Measurements from ENCODE around the gene USP19.

The USP19 gene

DNA sequence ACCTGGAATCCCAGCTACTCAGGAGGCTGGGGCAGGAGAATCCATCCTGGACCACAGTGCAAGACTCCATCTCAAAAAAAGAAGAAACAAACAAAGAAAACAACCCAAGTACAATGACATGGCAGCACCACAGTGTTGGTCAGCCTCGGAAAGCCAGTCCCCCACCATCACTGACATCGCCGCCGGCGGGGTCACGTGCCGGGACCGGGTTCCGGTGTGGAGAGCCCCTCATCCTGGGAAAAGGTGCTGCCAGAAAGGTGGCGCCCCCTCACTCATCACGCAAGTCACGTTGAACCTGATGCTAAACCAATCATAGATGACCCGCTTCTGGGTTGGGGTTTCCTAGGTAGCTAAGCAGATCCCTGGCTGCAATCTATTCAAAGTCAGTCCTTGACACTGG, 44.5 kb downstream of the USP19 start:
- Mint-ChIP-seq H3K27ac (ENCODE audit: low read depth) (no peak overlapping the region), H3K4me3 (no peak overlapping the region), H3K9me3 (no peaks in the 10 kb centered on the region), H3K4me1 (peaks cover 9% of the 10 kb centered on the region), H3K36me3 (ENCODE audit: insufficient read depth) (peaks cover 74% of the 10 kb centered on the region), H3K27me3 (no peaks in the 10 kb centered on the region)
- DNase-seq (ENCODE audit: low spot score in 2 of 2) (no peak), ATAC-seq (replicated peaks; ENCODE audit: extremely low read depth, poor library complexity, severe bottlenecking) (no peak)
